NCI-H774 (cell line): ENCODE results near the gene RNU2-1.
A peak's percentile ranks its signal among the peaks of the same experiment; 100 is the strongest.
"Not testable (repeated sequence)": the region's sequence is repeated elsewhere in the genome, so short reads cannot be mapped to it uniquely, and the experiment has no call there.

ENCODE experiments used
- DNase-seq: peaks from one replicate; lab custom pipeline; 2025; lab: John Stamatoyannopoulos, UW

The RNU2-1 gene

GRCh38 chr17:43216369-43216761 is 17.4 kb downstream of the RNU2-1 start:
- DNase-seq: no peak

- DNase-seq: no peak
These were observed 18.4 kb downstream of the RNU2-1 start for GRCh38 chr17:43215341-43215740.

DNA sequence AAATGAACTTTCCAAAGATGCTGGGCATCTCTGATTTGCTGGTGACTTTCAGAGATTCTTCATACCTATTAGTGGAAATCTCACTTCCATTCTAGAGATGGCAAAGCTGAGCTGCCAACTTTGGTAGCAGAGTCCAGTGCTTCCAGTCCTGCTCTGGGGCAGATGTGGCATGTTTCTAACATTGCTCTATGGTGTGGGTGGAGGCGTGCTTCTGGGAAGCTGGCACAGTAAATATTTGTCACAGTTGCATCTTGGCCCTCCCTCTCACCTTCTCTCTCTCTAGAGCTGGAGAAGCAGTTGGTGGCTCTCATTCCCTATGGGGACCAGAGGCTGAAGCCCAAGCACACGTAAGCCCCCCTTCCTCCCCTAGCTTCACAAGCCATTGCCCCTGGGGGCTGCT is 20.2 kb downstream of the RNU2-1 start:
- no peak for DNase-seq

DNA sequence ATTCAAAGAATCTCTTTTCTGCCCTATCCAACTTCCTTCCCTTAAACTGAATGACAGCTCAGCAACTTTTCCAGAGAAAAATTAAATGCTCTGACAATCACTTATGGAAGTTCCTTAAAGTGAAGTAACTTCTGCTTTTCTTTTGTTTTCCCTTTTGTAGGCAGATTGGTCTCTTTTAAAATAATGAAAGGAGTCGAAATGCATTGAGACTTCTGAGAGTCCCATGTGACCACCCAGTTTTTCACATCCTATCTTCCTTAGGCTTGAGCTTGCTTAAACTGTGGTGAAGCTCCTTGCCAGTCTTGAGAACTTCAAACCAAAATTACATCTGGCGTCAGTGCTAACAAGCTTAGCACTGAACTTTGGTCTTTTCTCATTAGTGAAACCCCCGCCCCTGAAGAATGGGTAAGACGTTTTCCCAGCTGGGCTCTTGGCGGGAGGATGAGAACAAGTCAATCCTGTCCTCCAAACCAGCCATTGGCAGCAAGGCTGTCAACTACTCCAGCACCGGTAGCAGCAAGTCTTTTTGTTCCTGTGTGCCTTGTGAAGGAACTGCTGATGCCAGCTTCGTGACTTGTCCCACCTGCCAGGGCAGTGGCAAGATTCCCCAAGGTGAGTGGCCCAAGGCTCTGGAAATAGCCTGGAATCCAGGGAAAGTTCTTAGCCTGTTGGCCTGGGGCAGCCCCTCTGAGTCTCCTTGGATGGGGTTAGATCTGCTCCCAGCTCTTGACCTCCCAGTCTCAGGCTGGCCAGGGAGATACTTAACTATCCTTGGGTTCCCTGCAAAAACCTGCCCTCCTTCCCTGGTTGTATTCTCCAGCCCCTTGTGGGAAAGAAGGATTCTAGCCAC is 20.9 kb downstream of the RNU2-1 start:
- no peak for DNase-seq

GRCh38 chr17:43211480-43212402 is 22.0 kb downstream of the RNU2-1 start, which contains the start of gene TMEM106A:
Gene TMEM106A, plus strand, starts transcription at chr17:43211875. Its CDS starts 1,167 bp downstream, at chr17:43213042.
- DNase-seq: peak; percentile 81

- DNase-seq: no peak
These were observed 22.7 kb downstream of the RNU2-1 start for GRCh38 chr17:43211123-43211479.

DNA sequence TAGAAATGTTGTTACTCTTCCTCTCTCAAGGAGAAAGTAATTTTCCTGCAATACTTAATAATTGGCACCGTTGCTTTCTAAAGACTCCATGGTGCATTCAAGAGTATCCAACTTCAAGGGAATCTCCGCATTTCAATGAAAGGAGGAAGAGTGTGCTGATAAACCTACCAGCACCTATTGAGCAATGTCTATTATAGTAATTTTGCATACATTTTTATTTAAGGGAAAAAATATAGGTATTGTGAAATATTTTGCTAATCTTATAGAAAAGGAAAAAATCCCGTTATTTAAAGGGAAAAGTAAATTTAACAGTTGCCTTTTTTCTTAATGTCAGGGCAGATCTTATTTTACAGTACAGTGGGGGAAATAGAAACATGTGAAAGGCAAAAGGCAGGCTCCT is 23.2 kb downstream of the RNU2-1 start:
- DNase-seq: no peak

GRCh38 chr17:43203013-43203412 is 30.8 kb downstream of the RNU2-1 start:
- DNase-seq: not testable (repeated sequence)

GRCh38 chr17:43200127-43200526 is 33.6 kb downstream of the RNU2-1 start:
- no peak for DNase-seq

GRCh38 chr17:43199633-43200032 is 34.1 kb downstream of the RNU2-1 start:
- DNase-seq: no peak

- no peak for DNase-seq
These were observed 40.5 kb downstream of the RNU2-1 start for GRCh38 chr17:43193251-43193650.

DNA sequence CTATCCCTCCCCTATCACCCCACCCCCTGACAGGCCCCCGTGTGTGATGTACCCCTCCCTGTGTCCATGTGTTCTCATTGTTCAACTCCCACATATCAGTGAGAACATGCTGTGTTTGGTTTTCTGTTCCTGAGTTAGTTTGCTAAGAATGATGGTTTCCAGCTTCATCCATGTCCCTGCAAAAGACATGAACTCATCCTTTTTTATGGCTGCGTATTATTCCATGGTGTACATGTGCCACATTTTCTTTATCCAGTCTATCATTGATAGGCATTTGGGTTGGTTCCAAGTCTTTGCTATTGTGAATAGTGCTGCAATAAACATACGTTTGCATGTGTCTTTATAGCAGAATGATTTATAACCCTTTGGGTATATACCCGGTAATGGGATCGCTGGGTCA is 47.1 kb downstream of the RNU2-1 start:
- not testable (repeated sequence) for DNase-seq

DNA sequence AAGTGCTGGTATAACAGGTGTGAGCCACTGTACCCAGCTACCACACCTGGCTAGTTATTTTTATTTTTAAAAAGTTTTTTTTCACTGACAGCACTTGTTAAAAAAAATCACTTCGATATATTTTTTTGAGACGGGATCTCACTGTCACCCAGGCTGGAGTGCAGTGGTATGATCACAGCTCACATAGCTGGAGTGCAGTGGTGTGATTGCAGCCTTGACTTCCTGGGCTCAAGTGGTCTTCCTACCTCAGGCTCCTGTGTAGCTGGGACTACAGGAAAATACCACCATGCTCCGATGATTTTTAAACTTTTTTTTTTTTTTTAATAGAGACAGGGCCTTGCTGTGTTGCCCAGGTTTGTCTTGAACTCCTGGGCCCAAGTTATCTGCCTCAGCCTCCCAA is 49.9 kb downstream of the RNU2-1 start:
- no peak for DNase-seq
